Nephron (organoid): ENCODE results near the gene PDGFD.

Experiments used
- H3K27ac Mint-ChIP-seq, 3 experiments: 2 replicates each; pipeline ENCODE4 v1.8.0; 2020; ENCODE audit warnings: mixed read lengths in 3 of 3, mild to moderate bottlenecking in 2 of 3, moderate library complexity in 1 of 3
- H3K27me3 Mint-ChIP-seq: 2 replicates; pipeline ENCODE4 v1.8.0; 2021; ENCODE audit warnings: low read depth, mild to moderate bottlenecking, moderate library complexity, mixed read lengths
- H3K36me3 Mint-ChIP-seq: 2 replicates; pipeline ENCODE4 v1.8.0; 2020; ENCODE audit warnings: low read depth, mixed read lengths
- H3K4me1 Mint-ChIP-seq: 2 replicates; pipeline ENCODE4 v1.8.0; 2020; ENCODE audit warnings: mixed read lengths
- H3K4me3 Mint-ChIP-seq, 3 experiments: 2 replicates each; pipeline ENCODE4 v1.8.0; 2020; ENCODE audit warnings: mild to moderate bottlenecking in 3 of 3, mixed read lengths in 3 of 3, moderate library complexity in 2 of 3
- H3K9me3 Mint-ChIP-seq: 2 replicates; pipeline ENCODE4 v1.8.0; 2020; ENCODE audit warnings: mixed read lengths
- CTCF ChIP-seq, 3 experiments: fragments of 200-600 bp; sonication (generic); IDR thresholded peaks; one replicate each; pipeline ENCODE4 v1.5.0; 2021; ENCODE audit warnings: antibody characterized with exemption in 3 of 3; ENCODE audit not compliant: unreplicated experiment in 3 of 3

Gene PDGFD

GRCh38 chr11:103942646-103943045 is 221.3 kb downstream of the PDGFD start:
- Mint-ChIP-seq H3K9me3 (peaks cover 7% of the 10 kb centered on the region), H3K4me1 (peaks cover 12% of the 10 kb centered on the region), H3K36me3 (no peaks in the 10 kb centered on the region), H3K4me3 (no peak overlapping the region), H3K27me3 (no peaks in the 10 kb centered on the region), H3K27ac (no peak overlapping the region)
- TF ChIP-seq CTCF (IDR thresholded peaks at IDR 0.05; ENCODE audit: unreplicated experiment in 3 of 3), result no peak

- no peaks in the 10 kb centered on the region for H3K36me3 Mint-ChIP-seq
Observed at GRCh38 chr11:103940551-103940950, 223.4 kb downstream of the PDGFD start.

GRCh38 chr11:103939694-103940093 is 224.3 kb downstream of the PDGFD start:
- H3K4me1 Mint-ChIP-seq, result no peaks in the 10 kb centered on the region
- TF ChIP-seq CTCF (IDR thresholded peaks at IDR 0.05; ENCODE audit: unreplicated experiment in 3 of 3), result no peak
- no peak overlapping the region for H3K4me3 Mint-ChIP-seq
- H3K27ac Mint-ChIP-seq, result no peak overlapping the region
- H3K27me3 Mint-ChIP-seq, result no peaks in the 10 kb centered on the region
- H3K9me3 Mint-ChIP-seq, result peaks cover 7% of the 10 kb centered on the region
- H3K36me3 Mint-ChIP-seq, result no peaks in the 10 kb centered on the region

More at GRCh38 chr11:103940551-103940950, 223.4 kb downstream of the PDGFD start:
- Mint-ChIP-seq H3K9me3 (peaks cover 7% of the 10 kb centered on the region), H3K4me3 (no peak overlapping the region), H3K27me3 (no peaks in the 10 kb centered on the region), H3K4me1 (no peaks in the 10 kb centered on the region), H3K27ac (no peak overlapping the region)
- no peak for TF ChIP-seq CTCF (IDR thresholded peaks at IDR 0.05; ENCODE audit: unreplicated experiment in 3 of 3)

- Mint-ChIP-seq H3K4me3 (no peak overlapping the region), H3K9me3 (peaks cover 7% of the 10 kb centered on the region), H3K4me1 (peaks cover 8% of the 10 kb centered on the region), H3K27ac (no peak overlapping the region), H3K27me3 (no peaks in the 10 kb centered on the region), H3K36me3 (no peaks in the 10 kb centered on the region)
- no peak for TF ChIP-seq CTCF (IDR thresholded peaks at IDR 0.05; ENCODE audit: unreplicated experiment in 3 of 3)
Observed at GRCh38 chr11:103936059-103936458, 227.9 kb downstream of the PDGFD start.

GRCh38 chr11:103935219-103935618 is 228.7 kb downstream of the PDGFD start:
- no peak overlapping the region for H3K4me3 Mint-ChIP-seq
- H3K36me3 Mint-ChIP-seq, result no peaks in the 10 kb centered on the region
- peaks cover 10% of the 10 kb centered on the region for H3K4me1 Mint-ChIP-seq
- H3K27ac Mint-ChIP-seq, result no peak overlapping the region
- peaks cover 7% of the 10 kb centered on the region for H3K9me3 Mint-ChIP-seq
- no peak for TF ChIP-seq CTCF (IDR thresholded peaks at IDR 0.05; ENCODE audit: unreplicated experiment in 3 of 3)
- no peaks in the 10 kb centered on the region for H3K27me3 Mint-ChIP-seq

- no peaks in the 10 kb centered on the region for H3K27me3 Mint-ChIP-seq
- H3K4me3 Mint-ChIP-seq, result no peak overlapping the region
- H3K36me3 Mint-ChIP-seq, result no peaks in the 10 kb centered on the region
- H3K9me3 Mint-ChIP-seq, result no peaks in the 10 kb centered on the region
- no peak for TF ChIP-seq CTCF (IDR thresholded peaks at IDR 0.05; ENCODE audit: unreplicated experiment in 3 of 3)
- peaks cover 37% of the 10 kb centered on the region for H3K4me1 Mint-ChIP-seq
- H3K27ac Mint-ChIP-seq, result no peak overlapping the region
Observed at GRCh38 chr11:103929170-103929903, 234.6 kb downstream of the PDGFD start.
